ENCODE data around the gene GSDMA.

The GSDMA gene

DNA sequence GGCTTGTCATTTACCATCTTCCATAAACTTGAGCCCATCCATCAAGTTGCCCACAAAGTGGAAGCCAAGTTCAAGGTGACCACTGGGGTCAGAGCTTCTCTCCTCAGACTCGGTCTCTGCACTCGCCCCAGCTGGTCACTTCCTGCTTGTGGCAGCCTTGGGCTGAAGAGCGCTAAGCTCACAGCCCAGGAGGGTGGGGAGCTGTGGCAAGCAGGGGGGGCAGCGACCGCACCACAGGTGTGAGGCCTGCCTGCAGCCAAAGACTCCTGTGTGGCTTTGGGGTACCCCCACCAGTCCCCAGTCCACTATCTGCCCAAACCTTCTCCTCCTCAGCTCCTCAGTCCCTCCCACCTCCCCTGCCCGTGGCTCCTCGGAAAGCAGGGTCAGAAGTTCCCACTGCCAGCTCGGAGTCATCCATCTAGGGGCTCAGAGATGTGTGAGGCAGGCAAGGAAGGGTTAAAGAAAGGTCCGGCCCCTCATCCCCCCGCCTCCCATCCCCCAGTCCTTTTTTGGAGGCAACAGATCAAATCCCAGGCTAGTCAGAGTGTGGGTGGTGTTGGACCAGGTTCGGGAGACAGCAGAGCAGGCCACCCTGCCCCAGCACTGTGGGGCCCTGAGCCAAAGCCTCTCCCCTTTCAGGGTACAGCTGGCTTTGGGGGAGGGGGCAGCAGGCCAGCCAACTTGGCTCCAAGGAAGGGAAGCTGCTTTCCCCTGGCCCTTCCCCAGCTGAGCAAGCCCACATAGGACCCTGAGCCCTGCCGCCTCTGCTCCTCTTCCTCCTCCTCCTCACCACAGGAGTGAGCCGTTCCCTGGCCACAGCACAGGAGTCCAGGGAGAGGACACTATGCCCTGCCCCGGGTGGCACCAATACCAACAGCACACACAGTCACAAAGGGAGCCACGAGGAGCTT, 55.7 kb downstream of the GSDMA start:
- in situ Hi-C loops (cut with HindIII; ENCODE audit: low sequenced_read_pairs), result no loop called here

GRCh38 chr17:40019140-40019991, 56.6 kb downstream of the GSDMA start:
- in situ Hi-C loops (cut with HindIII; ENCODE audit: low sequenced_read_pairs), result no loop called here

GRCh38 chr17:40020146-40020545, 57.3 kb downstream of the GSDMA start:
- in situ Hi-C loops (cut with HindIII; ENCODE audit: low sequenced_read_pairs), result no loop called here

GRCh38 chr17:40021451-40021971, 58.7 kb downstream of the GSDMA start:
- in situ Hi-C loops (cut with HindIII; ENCODE audit: low sequenced_read_pairs), result no loop called here

DNA sequence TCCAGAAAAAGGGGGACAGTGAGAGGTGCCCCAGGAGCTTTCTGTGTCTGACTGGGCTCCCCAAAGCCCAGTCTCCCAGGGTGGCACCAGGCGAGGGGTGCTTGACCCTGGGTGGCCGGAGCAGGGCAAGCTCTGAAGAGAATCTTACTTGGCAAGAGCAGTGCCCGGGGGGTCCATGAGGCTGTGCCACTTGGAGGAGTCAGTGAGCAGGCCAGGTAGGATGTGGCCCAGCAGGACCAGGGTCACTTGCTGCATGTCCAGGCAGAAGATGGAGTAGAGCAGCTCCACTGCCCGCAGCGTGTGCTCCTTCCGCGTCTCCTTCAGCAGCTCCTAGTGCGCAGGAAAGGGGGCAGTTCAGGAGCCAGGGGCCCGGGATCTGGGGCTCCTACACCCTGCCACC, 59.7 kb downstream of the GSDMA start:
- in situ Hi-C loops (cut with HindIII; ENCODE audit: low sequenced_read_pairs), result no loop called here

DNA sequence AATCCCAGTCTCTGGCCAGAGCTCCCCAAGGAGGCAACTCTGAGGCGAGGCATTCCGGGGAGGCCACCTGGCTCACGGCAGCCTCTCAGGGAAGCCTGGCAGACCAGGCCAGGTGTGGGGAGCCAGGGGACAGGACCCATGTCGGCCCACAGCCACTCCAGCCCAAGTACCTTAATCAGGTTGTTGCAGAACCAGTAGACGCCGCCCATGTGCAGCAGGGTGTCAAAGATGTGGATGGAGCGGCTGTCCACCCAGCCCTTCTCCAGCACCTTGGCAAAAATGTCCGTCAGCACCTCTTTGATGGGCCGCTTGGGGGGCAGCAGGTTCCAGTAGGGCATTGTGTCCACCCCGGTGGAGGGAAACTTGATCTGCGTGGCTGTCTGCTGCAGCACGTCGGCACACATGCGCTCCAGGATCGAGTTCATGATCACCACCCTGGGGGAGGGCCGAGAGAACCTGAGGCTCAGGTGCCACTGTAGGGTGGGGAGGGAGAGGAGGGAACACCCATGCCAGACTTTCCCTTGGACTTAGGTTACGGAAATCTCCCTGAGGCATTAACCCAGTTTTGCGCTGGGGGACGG, 60.2 kb downstream of the GSDMA start:
- in situ Hi-C loops (cut with HindIII; ENCODE audit: low sequenced_read_pairs), result no loop called here

GRCh38 chr17:40023590-40024292, 60.9 kb downstream of the GSDMA start:
- in situ Hi-C loops (cut with HindIII; ENCODE audit: low sequenced_read_pairs), result no loop called here

GRCh38 chr17:40024901-40025300, 62.1 kb downstream of the GSDMA start:
- in situ Hi-C loops (cut with HindIII; ENCODE audit: low sequenced_read_pairs), result no loop called here

DNA sequence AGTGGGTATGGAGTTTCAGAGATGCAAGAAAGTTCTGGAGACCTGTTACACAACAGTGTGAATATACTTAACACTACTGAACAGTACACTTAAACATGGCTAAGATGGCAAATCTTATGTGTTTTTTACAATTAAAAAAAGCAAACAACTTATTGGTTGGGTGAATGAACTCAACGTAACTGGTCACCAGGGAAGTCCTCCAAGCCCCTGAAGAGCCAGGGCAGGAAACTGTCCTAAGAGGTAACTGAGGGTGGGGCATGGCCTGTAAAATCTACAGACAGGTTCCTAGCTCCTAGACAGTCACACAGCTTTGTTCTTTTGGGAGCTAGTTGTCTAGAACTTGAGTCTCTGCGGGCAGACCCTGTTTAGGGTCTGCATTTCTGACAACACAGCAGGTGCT, 62.8 kb downstream of the GSDMA start:
- in situ Hi-C loops (cut with HindIII; ENCODE audit: low sequenced_read_pairs), result no loop called here

- in situ Hi-C loops (cut with HindIII; ENCODE audit: low sequenced_read_pairs), result no loop called here
These were observed 63.4 kb downstream of the GSDMA start for GRCh38 chr17:40025991-40026815.

- in situ Hi-C loops (cut with HindIII; ENCODE audit: low sequenced_read_pairs), result no loop called here
These were observed 64.2 kb downstream of the GSDMA start for GRCh38 chr17:40026816-40027613.
